ENCODE data around the gene GREB1L.

GRCh38 chr18:21550510-21550970, 308.5 kb downstream of the GREB1L start:
- TF ChIP-seq CTCF (IDR thresholded peaks at IDR 0.05; ENCODE audit: extremely low read depth in 1 of 2, insufficient read depth in 1 of 2, low read depth in 1 of 2, low read length in 2 of 2) (no peak), POLR2A (IDR thresholded peaks at IDR 0.05; ENCODE audit: low read depth, low read length) (no peak)
